SU-DHL-6 (cell line): ENCODE results near the gene RGMA.

Experiments
- H2AFZ ChIP-seq: fragments of 200-600 bp; sonication (generic); 2 replicates; pipeline ENCODE4 v1.6.1; 2014; ENCODE audit warnings: low read depth, mild to moderate bottlenecking, moderate library complexity, mixed read lengths, antibody characterized with exemption, low read length; ENCODE audit not compliant: severe bottlenecking
- H3F3A ChIP-seq: fragments of 200-600 bp; shearing (Covaris generic); 2 replicates; pipeline ENCODE4 v1.6.0; 2016; ENCODE audit warnings: antibody characterized with exemption, mild to moderate bottlenecking; ENCODE audit not compliant: insufficient read depth
- H3K27ac ChIP-seq: fragments of 200-600 bp; sonication (generic); 2 replicates; pipeline ENCODE4 v1.5.1; 2016; ENCODE audit warnings: low read depth, mild to moderate bottlenecking, low read length, moderate library complexity, mixed read lengths
- H3K27me3 ChIP-seq: fragments of 200-600 bp; sonication (generic), shearing (Covaris generic); 2 replicates; pipeline ENCODE4 v1.6.0; 2014; ENCODE audit warnings: mild to moderate bottlenecking, low read length
- H3K36me3 ChIP-seq: fragments of 200-600 bp; sonication (generic); 2 replicates; pipeline ENCODE4 v1.6.1; 2014; ENCODE audit warnings: mild to moderate bottlenecking, low read length, mixed read lengths
- H3K4me2 ChIP-seq: fragments of 300-600, 200-600 bp; shearing (Covaris generic), sonication (generic); 2 replicates; pipeline ENCODE4 v1.6.0; 2014; ENCODE audit warnings: low read length, low read depth, mild to moderate bottlenecking; ENCODE audit not compliant: poor library complexity, severe bottlenecking
- H3K4me3 ChIP-seq: fragments of 200-600 bp; sonication (generic); 2 replicates; pipeline ENCODE4 v1.5.1; 2014; ENCODE audit warnings: antibody characterized with exemption, low read length, mild to moderate bottlenecking, mixed read lengths; ENCODE audit not compliant: insufficient read depth, poor library complexity, severe bottlenecking
- H3K79me2 ChIP-seq: fragments of 200-600 bp; sonication (generic); 2 replicates; pipeline ENCODE4 v1.6.1; 2014; ENCODE audit warnings: mild to moderate bottlenecking, low read length, moderate library complexity; ENCODE audit not compliant: insufficient read depth
- H3K9ac ChIP-seq: fragments of 200-600 bp; sonication (generic); 2 replicates; pipeline ENCODE4 v1.7.0; 2014; ENCODE audit warnings: mild to moderate bottlenecking, low read length
- H3K9me2 ChIP-seq: fragments of 200-600 bp; sonication (generic); replicated peaks from 2 replicates; pipeline ENCODE4 v1.6.1; 2014; ENCODE audit warnings: low read length; ENCODE audit not compliant: insufficient read depth
- H3K9me3 ChIP-seq: fragments of 200-600 bp; sonication (generic); 2 replicates; pipeline ENCODE4 v1.6.1; 2014; ENCODE audit warnings: low read length, mixed read lengths; ENCODE audit not compliant: insufficient read depth
- H4K20me1 ChIP-seq: fragments of 200-600 bp; sonication (generic); 2 replicates; pipeline ENCODE4 v1.6.1; 2014; ENCODE audit warnings: low read depth, mild to moderate bottlenecking, antibody characterized with exemption, low read length, moderate library complexity, mixed read lengths
- CTCF ChIP-seq: fragments of 200-600 bp; sonication (generic); IDR thresholded peaks from one replicate; pipeline ENCODE4 v1.5.1; 2017; ENCODE audit warnings: antibody characterized with exemption, mild to moderate bottlenecking, low read length, moderate library complexity; ENCODE audit not compliant: insufficient read depth, poor library complexity, severe bottlenecking
- EZH2phosphoT487 ChIP-seq: fragments of 200-600 bp; sonication (generic), shearing (Covaris generic); conservative IDR thresholded peaks from 2 replicates; pipeline ENCODE4 v1.6.1; 2018; ENCODE audit warnings: mild to moderate bottlenecking, antibody characterized with exemption, low read length, moderate library complexity, mixed read lengths

The RGMA gene

GRCh38 chr15:93052090-93052879, 36.7 kb downstream of the RGMA start:
- Histone ChIP-seq H3K79me2 (no peaks in the 10 kb centered on the region), H4K20me1 (no peaks in the 10 kb centered on the region), H3K4me3 (no peak overlapping the region), H3K4me2 (no peak overlapping the region), H3K9me3 (no peaks in the 10 kb centered on the region), H3K27ac (no peak overlapping the region), H3K27me3 (no peaks in the 10 kb centered on the region), H3K9me2 (no peaks in the 10 kb centered on the region), H3K9ac (no peak overlapping the region), H3F3A (no peaks in the 10 kb centered on the region), H2AFZ (no peak overlapping the region), H3K36me3 (no peaks in the 10 kb centered on the region)
- peak; percentile 16 for TF ChIP-seq CTCF
- TF ChIP-seq EZH2phosphoT487, result no peak

- Histone ChIP-seq H3K9me3 (no peaks in the 10 kb centered on the region), H3K9ac (no peak overlapping the region), H3F3A (no peaks in the 10 kb centered on the region), H3K27ac (no peak overlapping the region), H2AFZ (no peak overlapping the region), H3K27me3 (no peaks in the 10 kb centered on the region), H3K9me2 (no peaks in the 10 kb centered on the region), H3K4me3 (no peak overlapping the region), H4K20me1 (no peaks in the 10 kb centered on the region), H3K79me2 (no peaks in the 10 kb centered on the region), H3K4me2 (no peak overlapping the region), H3K36me3 (no peaks in the 10 kb centered on the region)
- TF ChIP-seq CTCF (no peak), EZH2phosphoT487 (no peak)
These were observed 37.5 kb downstream of the RGMA start for GRCh38 chr15:93051236-93052089.

GRCh38 chr15:93050648-93051047, 38.4 kb downstream of the RGMA start:
- no peaks in the 10 kb centered on the region for H3F3A ChIP-seq
- H3K9ac ChIP-seq, result no peak overlapping the region
- H3K27ac ChIP-seq, result no peak overlapping the region
- no peaks in the 10 kb centered on the region for H4K20me1 ChIP-seq
- H3K27me3 ChIP-seq, result no peaks in the 10 kb centered on the region
- H3K79me2 ChIP-seq, result no peaks in the 10 kb centered on the region
- no peak for TF ChIP-seq EZH2phosphoT487
- TF ChIP-seq CTCF, result no peak
- H3K36me3 ChIP-seq, result no peaks in the 10 kb centered on the region
- no peaks in the 10 kb centered on the region for H3K9me3 ChIP-seq
- H3K4me2 ChIP-seq, result no peak overlapping the region
- H2AFZ ChIP-seq, result no peak overlapping the region
- no peak overlapping the region for H3K4me3 ChIP-seq
- no peaks in the 10 kb centered on the region for H3K9me2 ChIP-seq
